GM12892 (cell line): ENCODE results near the gene CCNK.

Experiments used
- POLR2A ChIP-seq: IDR thresholded peaks from 2 replicates; pipeline ENCODE4 v1.6.1; 2011; ENCODE audit warnings: low read depth, low read length, control low read depth
- POLR2AphosphoS5 ChIP-seq: IDR thresholded peaks from 2 replicates; pipeline ENCODE4 v1.6.1; 2011; ENCODE audit warnings: low read depth, low read length, control low read depth
- TAF1 ChIP-seq: IDR thresholded peaks from 2 replicates; pipeline ENCODE4 v1.6.1; 2011; ENCODE audit warnings: low read depth, mild to moderate bottlenecking, control low read depth, low read length, borderline replicate concordance

GRCh38 chr14:99497894-99498293 is 16.7 kb downstream of the CCNK start:
- TF ChIP-seq POLR2A (no peak), POLR2AphosphoS5 (no peak), TAF1 (no peak)
